GM18858 (cell line): ENCODE data around the gene ARL14EPL.

Experiments used
- ATAC-seq: cut with Tn5 transposase; IDR thresholded peaks from one replicate; pipeline ENCODE4 v1.9.1; 2021; ENCODE audit not compliant: unreplicated experiment

The ARL14EPL gene

DNA sequence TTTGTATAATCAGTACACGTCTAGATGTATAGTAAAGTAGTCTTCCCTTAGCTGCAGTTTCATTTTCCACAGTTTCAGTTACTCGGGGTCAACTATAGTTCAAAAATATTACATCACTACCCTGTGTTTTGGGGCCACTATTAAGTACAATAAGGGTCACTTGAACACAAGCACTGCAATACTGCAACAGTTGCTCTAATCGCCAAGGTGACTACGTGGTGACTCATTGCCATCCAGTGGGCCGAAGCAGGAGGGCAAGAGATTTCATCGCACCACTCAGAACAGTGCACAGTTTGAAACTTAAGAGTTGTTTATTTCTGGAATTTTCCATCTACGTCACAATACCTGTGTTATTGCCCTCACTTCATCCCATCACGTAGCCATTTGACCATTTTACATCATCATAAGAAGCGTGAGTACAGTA lies at the start of gene ARL14EPL:
Gene ARL14EPL, plus strand, starts transcription at position 379 of the 424 bp plus-strand sequence. CDS start 18,994 bp downstream, outside the sequence.
- peak; percentile 43 for ATAC-seq

GRCh38 chr5:115983519-115983918 lies 48.8 kb upstream of the ARL14EPL start:
- no peak for ATAC-seq

DNA sequence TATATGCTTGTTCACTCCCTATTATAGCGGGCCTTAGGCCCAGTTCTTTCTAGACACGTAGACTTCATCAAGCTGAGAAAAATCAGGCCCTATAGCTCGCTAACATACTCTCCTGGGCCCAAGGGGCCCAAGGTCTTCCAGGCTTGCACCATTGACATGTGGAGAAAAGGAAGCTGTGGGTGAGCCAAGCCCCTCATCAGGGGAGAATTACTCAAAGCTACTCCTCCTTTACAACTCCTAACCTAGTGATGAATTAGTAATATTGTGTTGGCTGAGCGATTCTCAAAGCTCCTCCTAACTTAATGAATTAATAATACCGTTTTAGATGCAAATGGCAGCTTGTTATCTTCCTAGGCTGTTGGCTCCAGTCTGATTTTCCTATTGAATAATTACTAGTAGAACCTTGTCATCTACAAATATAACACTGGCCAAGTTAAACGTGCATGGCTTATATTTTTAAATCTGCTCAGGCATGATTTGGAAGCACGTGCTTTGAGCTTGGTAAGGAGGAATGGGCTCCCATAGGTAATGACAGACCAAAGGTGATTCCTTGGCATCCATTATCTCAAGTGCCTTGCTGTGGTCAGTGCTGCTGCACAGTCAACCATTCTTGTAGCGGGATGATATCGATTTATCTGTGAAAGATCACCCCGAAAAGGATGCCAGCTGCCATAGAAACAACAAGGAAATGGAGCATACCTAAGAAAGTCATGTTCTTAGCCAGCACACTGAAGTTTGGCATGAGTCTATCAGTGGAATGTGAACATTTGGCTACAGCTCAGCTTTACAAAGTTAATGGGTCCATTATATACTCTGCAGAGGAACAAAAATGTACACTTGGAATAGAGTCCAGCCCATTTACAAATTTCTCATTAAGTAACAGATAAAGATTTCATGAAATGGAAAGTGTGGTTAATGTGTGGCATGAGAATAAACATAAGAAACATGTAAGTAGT lies 46.2 kb upstream of the ARL14EPL start:
- ATAC-seq = no peak

GRCh38 chr5:115988002-115988401 lies 44.3 kb upstream of the ARL14EPL start:
- ATAC-seq = no peak

- no peak for ATAC-seq
Observed at GRCh38 chr5:115992848-115993350, 39.4 kb upstream of the ARL14EPL start.

DNA sequence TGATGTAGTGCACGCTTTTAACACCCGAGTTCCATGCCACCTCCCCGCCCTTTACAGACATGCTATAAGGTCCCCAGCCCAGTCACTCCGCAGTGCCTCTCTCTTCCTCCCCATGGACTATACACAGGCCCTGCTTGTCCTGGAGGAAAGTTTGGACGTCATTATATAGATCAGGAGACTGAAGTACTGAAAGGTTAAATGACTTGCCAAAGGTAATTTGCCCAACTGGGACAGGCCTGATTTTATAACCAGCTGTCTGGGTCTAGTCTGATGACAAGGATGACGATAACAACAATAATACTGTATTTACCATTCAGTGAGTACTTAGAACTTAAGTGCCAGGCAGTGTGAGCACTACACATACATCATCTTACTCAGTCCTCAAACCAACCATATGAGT lies 36.9 kb upstream of the ARL14EPL start:
- no peak for ATAC-seq

- no peak for ATAC-seq
Observed at GRCh38 chr5:116002116-116002906, 30.0 kb upstream of the ARL14EPL start.

DNA sequence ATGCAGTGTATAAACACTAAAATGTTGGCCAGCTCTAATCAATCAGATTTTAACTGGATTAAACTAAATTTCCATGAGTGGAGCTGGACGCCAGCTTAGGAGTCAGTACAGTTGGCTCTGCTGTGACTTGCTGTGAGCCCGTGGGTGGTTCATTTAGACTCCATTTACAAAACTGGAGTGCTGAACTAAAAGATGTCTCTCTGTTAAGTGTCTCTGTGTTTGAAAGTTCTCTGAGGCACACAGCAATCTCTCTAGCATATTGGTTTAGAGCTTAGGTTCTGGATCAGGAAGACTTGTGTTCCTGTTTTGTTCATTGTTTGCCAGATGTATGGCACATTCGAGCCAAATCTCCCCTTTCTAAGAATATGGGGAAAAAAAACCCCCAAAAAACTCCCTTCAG lies 28.0 kb upstream of the ARL14EPL start:
- ATAC-seq = no peak

- no peak for ATAC-seq
Observed at GRCh38 chr5:116009806-116010205, 22.5 kb upstream of the ARL14EPL start.

DNA sequence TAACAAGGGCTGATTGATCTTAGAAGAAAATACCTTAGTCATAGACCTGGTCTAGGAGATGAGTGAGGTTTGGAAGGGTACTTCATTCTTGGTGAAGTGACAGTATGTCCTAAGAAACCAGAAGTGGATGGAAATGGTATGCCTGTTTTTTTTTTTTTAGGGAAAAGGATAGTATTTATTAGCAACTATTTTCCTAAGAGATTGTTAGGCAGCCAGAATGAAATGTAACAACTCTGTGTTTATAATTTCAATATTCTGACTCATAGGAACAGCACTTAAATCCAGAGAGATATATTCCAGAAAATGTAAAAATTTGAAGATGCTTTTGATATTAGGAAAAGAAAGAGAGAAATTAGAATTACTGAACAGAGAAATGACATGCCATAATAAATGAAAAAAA lies 21.2 kb upstream of the ARL14EPL start:
- ATAC-seq = no peak

DNA sequence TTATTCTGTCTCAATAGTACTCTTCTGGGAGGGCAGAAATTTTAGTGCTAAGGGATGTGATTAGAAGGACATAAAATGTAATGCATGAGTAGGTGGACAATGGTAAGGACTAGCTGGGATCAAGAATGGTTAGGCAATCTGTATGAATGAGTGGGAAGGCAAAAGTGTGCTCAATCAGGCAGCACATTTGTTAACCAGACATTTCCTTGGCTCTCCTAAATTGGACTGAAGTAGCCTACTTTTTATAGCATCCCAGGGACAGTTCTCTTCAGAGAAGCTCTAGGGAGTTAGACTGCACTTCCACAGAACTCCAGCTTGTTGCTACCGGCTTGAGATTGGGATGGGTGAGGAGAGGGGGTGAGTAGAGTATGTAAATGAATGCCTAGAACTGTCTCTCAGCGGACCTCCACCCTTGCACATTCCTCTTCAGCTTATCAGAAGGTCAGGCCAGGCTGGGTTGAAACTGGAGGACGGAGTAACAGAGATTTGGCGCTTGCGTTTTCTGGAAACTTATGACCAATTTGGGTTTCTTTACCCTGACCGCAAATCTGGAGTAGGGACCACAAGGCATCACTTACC lies 19.0 kb upstream of the ARL14EPL start:
- no peak for ATAC-seq

DNA sequence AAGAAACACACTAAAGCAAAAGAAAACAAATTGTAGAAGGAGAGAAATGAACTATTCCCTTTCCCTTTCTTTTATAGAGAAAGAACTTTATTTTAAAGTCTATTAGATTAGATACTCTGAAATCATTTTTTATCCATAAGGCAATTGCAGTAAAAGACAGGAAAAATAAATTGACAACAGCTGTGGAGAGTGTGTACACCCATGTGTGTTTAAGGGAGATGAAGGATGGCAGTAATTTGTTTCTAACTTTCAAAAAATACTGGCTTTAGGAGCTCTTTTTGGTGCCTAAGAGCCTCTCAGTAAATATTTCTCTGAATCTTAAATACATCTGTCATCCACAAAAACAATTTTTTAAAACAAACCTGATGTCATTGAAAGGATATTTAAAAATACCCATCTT lies 18.3 kb upstream of the ARL14EPL start:
- no peak for ATAC-seq

- ATAC-seq = no peak
Observed at GRCh38 chr5:116023619-116024018, 8.7 kb upstream of the ARL14EPL start.

GRCh38 chr5:116025866-116026265 lies 6.4 kb upstream of the ARL14EPL start:
- no peak for ATAC-seq

DNA sequence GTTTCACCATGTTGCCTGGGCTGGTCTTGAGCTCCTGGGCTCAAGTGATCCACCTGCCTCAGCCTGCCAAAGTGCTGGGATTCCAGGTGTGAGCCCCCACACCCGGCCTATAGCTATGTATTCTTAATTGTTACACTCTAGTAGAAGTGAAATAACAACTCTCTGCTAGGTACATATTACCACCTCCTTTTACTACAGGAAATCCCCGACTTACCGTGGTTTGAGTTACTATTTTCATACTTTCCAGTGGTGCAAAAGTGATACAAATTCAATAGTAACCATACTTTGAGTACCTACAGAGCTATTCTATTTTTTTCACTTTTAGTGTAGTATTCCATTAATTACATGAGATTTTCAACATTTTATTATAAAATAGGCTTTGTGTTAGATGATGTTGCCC lies 719 bp downstream of the ARL14EPL start:
- ATAC-seq = peak; percentile 48

- ATAC-seq = no peak
Observed at GRCh38 chr5:116035123-116035522, 2.9 kb downstream of the ARL14EPL start.

GRCh38 chr5:116037236-116037822 lies 5.1 kb downstream of the ARL14EPL start:
- no peak for ATAC-seq

DNA sequence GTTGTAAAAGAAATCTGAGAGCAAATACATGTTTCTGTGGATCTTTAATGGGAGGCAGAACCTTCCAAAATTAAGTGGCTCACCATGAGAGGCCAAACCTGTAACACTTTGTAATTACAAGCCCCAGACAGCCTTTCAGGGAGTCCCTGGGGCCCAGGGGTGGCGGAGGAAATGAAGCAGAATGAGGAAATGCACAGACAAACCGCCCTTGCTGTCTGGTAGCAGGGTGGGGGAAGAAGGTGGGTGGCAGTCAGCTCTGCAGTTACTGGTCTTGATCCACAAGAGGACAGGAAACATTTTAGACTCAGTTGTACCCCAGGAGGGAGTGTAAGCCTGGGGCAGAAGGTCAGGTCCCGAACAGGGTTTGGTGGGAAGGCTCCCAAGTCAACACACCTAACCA lies 6.5 kb downstream of the ARL14EPL start:
- peak; percentile 78 for ATAC-seq

GRCh38 chr5:116042375-116042774 lies 10.1 kb downstream of the ARL14EPL start:
- no peak for ATAC-seq

- ATAC-seq = no peak
Observed at GRCh38 chr5:116044073-116044472, 11.8 kb downstream of the ARL14EPL start.

DNA sequence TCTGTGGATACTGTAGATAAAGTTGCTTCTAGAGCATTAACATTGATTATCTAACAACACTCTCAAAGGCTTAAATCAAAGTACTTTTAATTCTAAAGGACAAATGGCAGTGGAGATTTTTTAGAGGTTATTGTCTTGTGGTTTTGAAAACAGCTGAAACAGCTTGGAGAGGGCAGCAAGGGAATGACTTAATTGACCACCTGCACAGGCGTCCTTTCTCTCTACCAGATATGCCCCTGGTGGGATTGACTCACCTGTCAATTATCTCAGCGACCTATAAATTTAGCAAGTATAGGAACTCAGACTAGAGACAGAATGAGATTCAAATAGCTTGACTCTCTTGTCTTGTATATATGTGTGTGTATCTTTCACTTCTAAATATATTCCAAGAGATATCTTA lies 13.5 kb downstream of the ARL14EPL start:
- no peak for ATAC-seq
